NCI-H748 (cell line): Measurements from ENCODE around the gene ISY1.
"Not testable (repeated sequence)": the region's sequence is repeated elsewhere in the genome, so short reads cannot be mapped to it uniquely, and the experiment has no call there.

Source experiments
- DNase-seq: peaks from one replicate; lab custom pipeline; 2025; ENCODE audit not compliant: unreplicated experiment; lab: John Stamatoyannopoulos, UW

Gene ISY1

GRCh38 chr3:129160891-129161859 is at the start of gene ISY1:
ISY1 (minus strand) TSS chr3:129161063; CDS start chr3:129160975, 88 bp downstream.
- peak; percentile 91 for DNase-seq

- no peak for DNase-seq
These were observed 46.6 kb upstream of the ISY1 start for GRCh38 chr3:129207479-129207878.

GRCh38 chr3:129205109-129205832 is 44.4 kb upstream of the ISY1 start:
- DNase-seq = no peak

- DNase-seq = no peak
These were observed 43.6 kb upstream of the ISY1 start for GRCh38 chr3:129204473-129204872.

- DNase-seq = no peak
These were observed 38.5 kb upstream of the ISY1 start for GRCh38 chr3:129199366-129199765.

- no peak for DNase-seq
These were observed 36.5 kb upstream of the ISY1 start for GRCh38 chr3:129197321-129197720.

- DNase-seq = no peak
These were observed 35.7 kb upstream of the ISY1 start for GRCh38 chr3:129196601-129197000.

GRCh38 chr3:129195731-129196256 is 34.9 kb upstream of the ISY1 start:
- no peak for DNase-seq

- not testable (repeated sequence) for DNase-seq
These were observed 28.9 kb upstream of the ISY1 start for GRCh38 chr3:129189793-129190192.

- DNase-seq = no peak
These were observed 27.0 kb upstream of the ISY1 start for GRCh38 chr3:129187857-129188256.

- no peak for DNase-seq
These were observed 24.9 kb upstream of the ISY1 start for GRCh38 chr3:129185783-129186182.

- DNase-seq = not testable (repeated sequence)
These were observed 24.1 kb upstream of the ISY1 start for GRCh38 chr3:129184784-129185542.

- DNase-seq = peak; percentile 30
These were observed 23.5 kb upstream of the ISY1 start for GRCh38 chr3:129184396-129184657.

- DNase-seq = peak; percentile 94
These were observed 22.9 kb upstream of the ISY1 start, which contains the start of gene CNBP for GRCh38 chr3:129183569-129184395. CNBP (minus strand) TSS chr3:129183896; CDS start chr3:129171757, 12,139 bp downstream.

GRCh38 chr3:129182390-129183185 is 21.7 kb upstream of the ISY1 start:
- peak; percentile 27 for DNase-seq

- DNase-seq = no peak
These were observed 21.0 kb upstream of the ISY1 start for GRCh38 chr3:129181819-129182218.

GRCh38 chr3:129180461-129180860 is 19.6 kb upstream of the ISY1 start:
- no peak for DNase-seq

GRCh38 chr3:129176051-129176450 is 15.2 kb upstream of the ISY1 start:
- DNase-seq = no peak

- no peak for DNase-seq
These were observed 12.9 kb upstream of the ISY1 start for GRCh38 chr3:129173725-129174124.
